AG09319 (cell line): ENCODE results near the gene SLC39A11.

ENCODE experiments used
- DNase-seq: peaks from one replicate; pipeline ENCODE4 v3.0.0-alpha.2; 2010; ENCODE audit warnings: low read depth; ENCODE audit errors: extremely low read depth
- TF ChIP-seq, protein P1 (sequence below): IDR thresholded peaks from 2 replicates; pipeline ENCODE4 v1.5.1; 2011; ENCODE audit warnings: low read depth, mild to moderate bottlenecking, inconsistent platforms, low read length, moderate library complexity

The SLC39A11 gene

DNA sequence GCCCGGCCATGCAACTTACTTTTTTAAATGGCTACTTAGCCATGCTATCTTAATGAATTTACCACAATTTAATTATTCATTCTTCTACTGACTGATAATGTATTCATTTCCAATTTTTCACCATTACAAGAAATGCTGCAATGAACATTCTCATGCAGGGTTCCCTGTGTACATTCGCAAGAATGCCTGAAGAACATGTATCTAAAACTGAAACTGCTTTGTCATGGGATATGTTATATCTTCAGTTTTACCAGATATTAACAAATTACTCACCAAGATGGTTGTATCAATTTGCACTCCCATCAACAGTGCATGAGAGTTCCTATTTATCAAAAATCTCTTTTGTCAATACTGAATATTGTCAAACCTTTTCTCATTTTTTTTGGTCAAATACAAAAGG lies 100.8 kb downstream of the SLC39A11 start:
- TF ChIP-seq, protein P1, sequence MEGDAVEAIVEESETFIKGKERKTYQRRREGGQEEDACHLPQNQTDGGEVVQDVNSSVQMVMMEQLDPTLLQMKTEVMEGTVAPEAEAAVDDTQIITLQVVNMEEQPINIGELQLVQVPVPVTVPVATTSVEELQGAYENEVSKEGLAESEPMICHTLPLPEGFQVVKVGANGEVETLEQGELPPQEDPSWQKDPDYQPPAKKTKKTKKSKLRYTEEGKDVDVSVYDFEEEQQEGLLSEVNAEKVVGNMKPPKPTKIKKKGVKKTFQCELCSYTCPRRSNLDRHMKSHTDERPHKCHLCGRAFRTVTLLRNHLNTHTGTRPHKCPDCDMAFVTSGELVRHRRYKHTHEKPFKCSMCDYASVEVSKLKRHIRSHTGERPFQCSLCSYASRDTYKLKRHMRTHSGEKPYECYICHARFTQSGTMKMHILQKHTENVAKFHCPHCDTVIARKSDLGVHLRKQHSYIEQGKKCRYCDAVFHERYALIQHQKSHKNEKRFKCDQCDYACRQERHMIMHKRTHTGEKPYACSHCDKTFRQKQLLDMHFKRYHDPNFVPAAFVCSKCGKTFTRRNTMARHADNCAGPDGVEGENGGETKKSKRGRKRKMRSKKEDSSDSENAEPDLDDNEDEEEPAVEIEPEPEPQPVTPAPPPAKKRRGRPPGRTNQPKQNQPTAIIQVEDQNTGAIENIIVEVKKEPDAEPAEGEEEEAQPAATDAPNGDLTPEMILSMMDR, result no peak
- DNase-seq, result no peak

DNA sequence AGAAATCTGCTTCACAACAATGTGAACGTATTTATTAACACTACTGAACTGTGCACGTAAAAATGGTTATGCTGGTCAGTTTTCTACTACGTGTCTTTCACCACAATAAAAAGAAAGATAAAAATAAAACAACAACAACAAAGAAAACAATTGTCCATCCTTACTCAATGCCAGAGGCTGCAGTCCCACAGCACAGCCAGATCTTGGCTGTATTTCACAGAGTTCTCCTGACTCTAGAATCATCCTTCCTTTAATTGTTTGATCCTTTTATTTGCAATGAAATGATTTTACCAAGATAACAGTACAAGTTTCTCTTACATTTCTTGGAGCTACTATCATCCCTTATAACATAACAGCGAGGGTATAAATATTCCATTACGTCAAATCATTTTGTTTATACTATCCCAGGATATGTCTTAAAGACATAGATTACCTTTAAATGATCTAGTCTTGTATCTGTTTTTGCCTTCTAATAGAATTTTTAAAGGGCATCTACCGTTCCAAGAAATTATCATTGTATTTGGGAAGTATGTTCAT lies 103.3 kb downstream of the SLC39A11 start:
- DNase-seq, result no peak
- TF ChIP-seq, protein P1, result no peak

DNA sequence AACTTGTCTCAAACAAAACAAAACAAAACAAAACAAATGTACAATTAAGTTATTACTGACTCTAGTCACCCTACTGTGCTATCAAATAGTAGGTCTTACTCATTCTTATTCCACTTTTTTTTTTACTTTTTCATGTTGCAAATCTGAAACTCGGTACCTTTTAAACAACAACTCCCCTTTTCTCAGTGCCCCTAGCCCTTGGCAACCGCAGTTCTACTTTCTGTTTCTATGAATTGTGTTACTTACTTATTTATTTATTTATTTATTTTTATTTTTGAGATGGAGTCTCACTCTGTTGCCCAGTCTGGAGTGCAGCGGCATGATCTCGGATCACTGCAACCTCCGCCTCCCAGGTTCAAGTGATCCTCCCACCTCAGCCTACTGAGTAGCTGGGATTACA lies 104.0 kb downstream of the SLC39A11 start:
- DNase-seq, result no peak

DNA sequence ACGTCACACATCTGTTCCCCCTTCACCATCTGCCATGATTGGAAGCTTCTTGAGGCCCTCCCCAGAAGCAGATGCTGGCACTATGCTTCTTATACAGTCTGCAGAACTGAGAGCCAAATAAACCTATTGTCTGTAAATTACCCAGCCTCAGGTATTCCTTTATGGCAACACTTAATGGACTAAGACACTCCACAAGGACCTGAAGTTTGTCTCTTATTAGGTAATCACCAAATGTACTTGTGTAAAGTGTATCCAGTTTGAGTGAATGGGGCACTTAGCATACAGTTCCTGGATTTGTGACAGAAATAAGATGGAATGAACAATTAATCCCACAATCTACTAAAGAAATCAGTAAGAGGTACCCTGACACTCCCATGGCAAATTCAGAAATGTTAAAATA lies 105.3 kb downstream of the SLC39A11 start:
- TF ChIP-seq, protein P1, result no peak
- DNase-seq, result no peak

More for the DNA sequence above, 104.0 kb downstream of the SLC39A11 start:
- TF ChIP-seq, protein P1, result no peak

DNA sequence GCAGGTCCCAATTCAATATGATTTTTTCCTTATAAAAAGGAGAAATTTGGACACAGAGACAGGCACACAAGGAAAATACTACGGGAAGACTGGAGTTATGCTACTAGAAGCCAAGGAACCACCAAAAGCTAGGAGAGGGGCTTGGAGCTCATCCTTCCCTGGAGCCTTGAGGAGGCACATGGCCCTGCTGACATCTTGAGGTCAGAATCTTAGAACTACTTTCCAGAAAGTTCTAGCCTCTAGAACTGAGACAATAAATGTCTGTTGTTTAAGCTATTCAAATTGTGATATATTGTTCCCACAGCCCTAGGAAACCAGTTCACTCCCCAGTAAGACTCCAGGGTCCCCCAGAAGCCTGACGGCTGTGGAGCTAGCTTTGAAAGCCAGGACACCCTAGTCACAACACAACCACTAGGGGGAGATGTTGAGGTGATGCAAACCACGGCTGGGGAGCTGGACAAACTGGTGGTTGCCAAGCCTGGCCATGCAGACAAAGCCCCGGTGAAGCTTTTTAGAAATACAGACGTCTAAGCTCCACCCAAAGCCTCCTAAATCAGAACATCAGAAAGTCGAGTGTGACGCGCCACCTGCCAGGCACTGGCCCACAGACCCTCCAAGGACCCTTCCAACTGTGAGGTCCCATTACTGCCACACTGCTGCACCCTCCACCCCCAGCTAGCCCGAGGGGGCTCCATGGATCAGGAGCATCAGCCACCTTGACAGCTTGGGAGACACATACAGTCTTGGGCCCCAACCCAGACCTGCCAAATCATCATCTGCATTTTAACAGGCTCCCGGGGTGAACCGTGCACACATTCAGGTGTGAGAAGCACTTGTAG lies 106.4 kb downstream of the SLC39A11 start:
- peak; percentile 48 for DNase-seq
- TF ChIP-seq, protein P1, result peak; percentile 88

DNA sequence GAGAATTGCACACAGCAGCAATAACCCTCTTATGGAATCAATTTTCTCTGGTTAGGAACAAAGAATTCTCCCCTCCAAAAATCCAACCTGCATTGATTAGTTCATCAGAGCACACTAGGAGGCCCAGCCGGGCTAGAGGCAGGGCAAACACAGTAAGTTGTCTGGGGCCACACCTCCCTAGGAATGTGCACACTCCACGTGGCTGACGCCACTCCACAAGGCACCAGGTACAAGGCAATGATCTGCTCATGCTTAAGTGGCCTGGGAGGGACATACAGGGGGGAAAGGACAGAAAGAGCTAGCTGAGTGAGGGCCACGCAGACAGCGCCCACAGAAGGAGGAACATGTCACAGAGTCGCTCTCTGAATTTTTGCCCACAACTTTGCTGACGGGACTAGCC lies 107.6 kb downstream of the SLC39A11 start:
- no peak for DNase-seq
- TF ChIP-seq, protein P1, result no peak

DNA sequence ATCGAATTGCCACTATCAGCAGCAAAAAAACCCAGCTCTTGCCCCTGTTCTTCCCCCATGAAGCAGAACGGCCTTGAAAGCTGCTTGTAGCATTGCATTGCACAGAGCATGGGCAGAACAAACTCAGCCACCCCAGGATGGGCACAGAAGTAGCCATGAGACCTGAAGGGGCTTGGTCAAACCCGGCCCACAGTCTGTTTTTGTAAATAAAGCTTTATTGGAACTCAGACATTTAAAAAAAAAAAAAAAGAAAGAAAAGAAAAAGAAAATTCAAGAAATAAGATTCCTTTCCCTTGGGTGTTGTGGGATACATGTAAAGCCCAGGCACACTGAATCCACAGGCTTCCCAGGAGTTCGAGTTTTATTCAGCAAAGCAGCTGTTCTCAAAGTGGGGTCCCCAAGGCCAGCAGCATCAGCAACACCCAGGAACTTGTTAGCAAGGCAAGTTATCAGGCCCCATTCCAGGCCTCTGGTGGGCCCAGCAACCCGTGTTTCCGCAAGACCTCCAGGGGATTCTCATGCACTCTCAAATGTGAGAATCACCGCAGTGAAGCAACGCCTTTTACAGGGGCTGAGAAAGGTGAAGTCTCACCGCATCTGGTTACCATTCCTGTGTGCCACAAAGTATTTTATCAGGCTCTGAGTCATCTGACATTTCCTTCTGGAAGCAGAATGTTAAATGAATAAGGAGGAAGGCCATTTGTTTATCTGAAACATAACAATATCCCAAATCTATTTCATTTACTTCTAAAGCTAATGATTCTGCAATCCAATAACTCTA lies 108.2 kb downstream of the SLC39A11 start:
- TF ChIP-seq, protein P1, result no peak
- peak; percentile 30 for DNase-seq
